MM.1S (cell line): ENCODE measurements around the gene FBXL4.

Experiments used
- DNase-seq: peaks from one replicate; pipeline ENCODE4 v3.0.0-alpha.2; 2015
- H2AFZ ChIP-seq: fragments of 300-600 bp; sonication (generic); 2 replicates; pipeline ENCODE4 v1.6.0; 2016; ENCODE audit warnings: antibody characterized with exemption, low read length
- H3F3A ChIP-seq: fragments of 300-600 bp; sonication (generic); 2 replicates; pipeline ENCODE4 v1.6.1; 2016; ENCODE audit warnings: mild to moderate bottlenecking, antibody characterized with exemption, low read length, moderate library complexity, mixed read lengths; ENCODE audit not compliant: insufficient read depth
- H3K27ac ChIP-seq: fragments of 300-600 bp; sonication (generic); 2 replicates; pipeline ENCODE4 v1.5.1; 2016; ENCODE audit warnings: mild to moderate bottlenecking, low read length
- H3K27me3 ChIP-seq: fragments of 300-600 bp; sonication (generic); replicated peaks from 2 replicates; pipeline ENCODE4 v1.6.0; 2016; ENCODE audit warnings: low read length; ENCODE audit not compliant: insufficient read depth
- H3K36me3 ChIP-seq: fragments of 300-600 bp; sonication (generic); replicated peaks from 2 replicates; pipeline ENCODE4 v1.6.1; 2016; ENCODE audit warnings: mild to moderate bottlenecking, low read length, mixed read lengths; ENCODE audit not compliant: insufficient read depth
- H3K4me1 ChIP-seq: fragments of 300-600 bp; sonication (generic); 2 replicates; pipeline ENCODE4 v1.6.1; 2016; ENCODE audit warnings: low read length, mixed read lengths
- H3K4me2 ChIP-seq: fragments of 300-600 bp; sonication (generic); 2 replicates; pipeline ENCODE4 v1.6.0; 2016; ENCODE audit warnings: low read depth, low read length
- H3K4me3 ChIP-seq: fragments of 300-600 bp; sonication (generic); 2 replicates; pipeline ENCODE4 v1.5.1; 2016; ENCODE audit warnings: low read length, mixed read lengths
- H3K79me2 ChIP-seq: fragments of 300-600 bp; sonication (generic); 2 replicates; pipeline ENCODE4 v1.6.1; 2016; ENCODE audit warnings: mixed run types, low read length, mixed read lengths
- H3K9ac ChIP-seq: fragments of 300-600 bp; sonication (generic); 2 replicates; pipeline ENCODE4 v1.6.1; 2016; ENCODE audit warnings: low read length, mixed read lengths
- H3K9me2 ChIP-seq: fragments of 300-600 bp; sonication (generic); replicated peaks from 2 replicates; pipeline ENCODE4 v1.6.1; 2016; ENCODE audit warnings: mild to moderate bottlenecking, low read length, mixed read lengths; ENCODE audit not compliant: insufficient read depth
- H3K9me3 ChIP-seq: fragments of 300-600 bp; sonication (generic); replicated peaks from 2 replicates; pipeline ENCODE4 v1.6.1; 2016; ENCODE audit warnings: mild to moderate bottlenecking, low read length, mixed read lengths; ENCODE audit not compliant: insufficient read depth
- H4K20me1 ChIP-seq: fragments of 300-600 bp; sonication (generic); 2 replicates; pipeline ENCODE4 v1.6.1; 2016; ENCODE audit warnings: mild to moderate bottlenecking, low read length, moderate library complexity, mixed read lengths; ENCODE audit not compliant: insufficient read depth
- EZH2 ChIP-seq: fragments of 300-600 bp; sonication (generic); optimal IDR thresholded peaks from 2 replicates; pipeline ENCODE3; 2017; ENCODE audit warnings: low read depth, mild to moderate bottlenecking, antibody characterized with exemption, low read length, mixed read lengths
- EZH2phosphoT487 ChIP-seq: fragments of 300-600 bp; sonication (generic); IDR thresholded peaks from 2 replicates; pipeline ENCODE4 v1.6.1; 2018; ENCODE audit warnings: antibody characterized with exemption, low read length
- TF ChIP-seq, protein P1 (sequence below): fragments of 300-600 bp; sonication (generic); IDR thresholded peaks from 2 replicates; pipeline ENCODE4 v1.5.1; 2016; ENCODE audit warnings: antibody characterized with exemption, low read length, mixed read lengths

Gene FBXL4

DNA sequence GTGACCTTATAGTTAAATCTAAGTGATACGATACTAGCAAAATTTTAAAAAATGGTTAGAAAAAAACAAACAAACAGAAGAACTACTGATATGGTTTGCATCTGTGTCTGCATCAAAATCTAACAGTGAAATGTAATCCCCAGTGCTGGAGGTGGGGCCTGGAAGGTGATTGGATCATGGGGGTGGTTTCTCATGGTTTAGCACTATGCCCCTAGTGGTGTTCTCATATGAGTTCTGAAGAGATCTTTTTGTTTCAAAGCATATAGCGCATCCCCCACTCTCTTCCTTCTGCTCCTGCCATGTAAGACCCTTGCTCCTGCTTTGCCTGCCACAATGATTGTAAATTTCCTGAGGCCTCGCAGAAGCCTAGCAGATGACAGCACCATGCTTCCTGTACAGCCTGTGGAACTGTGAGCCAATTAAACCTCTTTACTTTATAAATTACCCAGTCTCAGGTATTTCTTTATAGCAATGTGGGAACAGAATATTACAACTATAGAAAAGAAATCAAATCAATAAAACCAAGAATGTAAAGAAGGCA lies 5.4 kb downstream of the FBXL4 start:
- no peaks in the 10 kb centered on the region for H3K9me3 ChIP-seq
- DNase-seq, result no peak
- H3K79me2 ChIP-seq, result peaks cover 64% of the 10 kb centered on the region
- no peak overlapping the region for H3K4me2 ChIP-seq
- H3K27me3 ChIP-seq, result no peaks in the 10 kb centered on the region
- H3K36me3 ChIP-seq, result no peaks in the 10 kb centered on the region; the same call in 1 of the 2 replicates
- H3F3A ChIP-seq, result peaks cover 9% of the 10 kb centered on the region; the same call in 1 of the 2 replicates
- no peak overlapping the region for H3K27ac ChIP-seq
- no peak overlapping the region for H3K9ac ChIP-seq
- H2AFZ ChIP-seq, result no peak overlapping the region
- TF ChIP-seq, protein P1, sequence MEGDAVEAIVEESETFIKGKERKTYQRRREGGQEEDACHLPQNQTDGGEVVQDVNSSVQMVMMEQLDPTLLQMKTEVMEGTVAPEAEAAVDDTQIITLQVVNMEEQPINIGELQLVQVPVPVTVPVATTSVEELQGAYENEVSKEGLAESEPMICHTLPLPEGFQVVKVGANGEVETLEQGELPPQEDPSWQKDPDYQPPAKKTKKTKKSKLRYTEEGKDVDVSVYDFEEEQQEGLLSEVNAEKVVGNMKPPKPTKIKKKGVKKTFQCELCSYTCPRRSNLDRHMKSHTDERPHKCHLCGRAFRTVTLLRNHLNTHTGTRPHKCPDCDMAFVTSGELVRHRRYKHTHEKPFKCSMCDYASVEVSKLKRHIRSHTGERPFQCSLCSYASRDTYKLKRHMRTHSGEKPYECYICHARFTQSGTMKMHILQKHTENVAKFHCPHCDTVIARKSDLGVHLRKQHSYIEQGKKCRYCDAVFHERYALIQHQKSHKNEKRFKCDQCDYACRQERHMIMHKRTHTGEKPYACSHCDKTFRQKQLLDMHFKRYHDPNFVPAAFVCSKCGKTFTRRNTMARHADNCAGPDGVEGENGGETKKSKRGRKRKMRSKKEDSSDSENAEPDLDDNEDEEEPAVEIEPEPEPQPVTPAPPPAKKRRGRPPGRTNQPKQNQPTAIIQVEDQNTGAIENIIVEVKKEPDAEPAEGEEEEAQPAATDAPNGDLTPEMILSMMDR, result peak; percentile 13
- no peak for TF ChIP-seq EZH2phosphoT487
- H3K4me3 ChIP-seq, result no peak overlapping the region
- H4K20me1 ChIP-seq, result no peaks in the 10 kb centered on the region
- peaks cover 12% of the 10 kb centered on the region; the same call in 1 of the 2 replicates for H3K4me1 ChIP-seq
- H3K9me2 ChIP-seq, result no peaks in the 10 kb centered on the region

DNA sequence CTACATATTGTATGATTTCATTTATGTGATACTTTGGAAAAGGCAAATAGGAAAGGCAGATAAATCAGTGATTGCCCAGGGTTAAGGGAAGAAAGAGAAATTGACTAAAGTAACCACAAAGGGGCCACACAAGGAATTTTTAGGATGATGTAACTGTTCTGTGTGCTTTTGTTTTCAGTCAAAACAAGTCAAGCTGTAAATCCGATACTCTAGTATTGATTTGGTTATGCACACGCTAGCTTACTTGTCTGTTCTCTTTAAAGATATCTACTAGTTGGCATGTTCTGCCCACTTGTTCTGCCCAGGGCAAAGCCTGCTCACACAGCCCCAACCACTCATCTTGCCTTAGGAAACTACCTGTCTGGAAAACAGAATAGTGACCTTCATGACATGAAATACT lies 6.4 kb downstream of the FBXL4 start:
- no peak overlapping the region for H2AFZ ChIP-seq
- H4K20me1 ChIP-seq, result no peaks in the 10 kb centered on the region
- no peak overlapping the region for H3K27ac ChIP-seq
- peaks cover 61% of the 10 kb centered on the region for H3K79me2 ChIP-seq
- H3F3A ChIP-seq, result no peaks in the 10 kb centered on the region
- TF ChIP-seq EZH2, result no peak
- no peak for TF ChIP-seq EZH2phosphoT487
- TF ChIP-seq, protein P1, result no peak
- no peaks in the 10 kb centered on the region for H3K9me3 ChIP-seq
- DNase-seq, result no peak
- H3K4me3 ChIP-seq, result no peak overlapping the region
- no peak overlapping the region for H3K4me2 ChIP-seq
- peaks cover 9% of the 10 kb centered on the region; the same call in 1 of the 2 replicates for H3K4me1 ChIP-seq
- H3K36me3 ChIP-seq, result no peaks in the 10 kb centered on the region; the same call in 1 of the 2 replicates
- H3K9ac ChIP-seq, result no peak overlapping the region
- H3K27me3 ChIP-seq, result no peaks in the 10 kb centered on the region
- no peaks in the 10 kb centered on the region for H3K9me2 ChIP-seq

DNA sequence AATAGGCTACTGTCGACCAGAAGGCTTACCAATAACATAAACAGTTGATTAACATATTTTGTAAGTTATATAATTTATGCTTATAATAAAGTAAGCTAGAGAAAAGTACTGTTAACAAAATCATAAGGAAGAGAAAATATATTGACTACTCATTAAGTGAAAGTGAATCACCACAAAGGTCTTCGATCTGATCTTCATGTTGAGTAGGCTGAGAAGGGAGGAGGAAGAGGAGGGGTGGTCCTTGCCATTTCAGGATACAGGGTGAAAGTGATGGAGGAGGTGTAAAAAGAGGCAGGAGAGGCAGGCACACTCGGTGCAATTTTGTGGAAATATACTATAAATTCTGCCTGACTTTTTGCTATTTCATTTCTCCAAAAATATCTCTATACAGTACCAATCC lies 10.4 kb downstream of the FBXL4 start:
- Histone ChIP-seq H3K9ac (no peak overlapping the region), H3K27me3 (no peaks in the 10 kb centered on the region), H3K9me3 (no peaks in the 10 kb centered on the region), H3K27ac (no peak overlapping the region), H3K4me1 (no peaks in the 10 kb centered on the region), H3K79me2 (peaks cover 24% of the 10 kb centered on the region), H3K36me3 (no peaks in the 10 kb centered on the region; the same call in 1 of the 2 replicates), H3K4me3 (no peak overlapping the region), H3K4me2 (no peak overlapping the region), H3K9me2 (no peaks in the 10 kb centered on the region), H3F3A (no peaks in the 10 kb centered on the region), H4K20me1 (no peaks in the 10 kb centered on the region), H2AFZ (no peak overlapping the region)
- no peak for TF ChIP-seq EZH2
- TF ChIP-seq, protein P1, result no peak
- TF ChIP-seq EZH2phosphoT487, result no peak
- no peak for DNase-seq
